ENCODE data around the gene TRPV3. TPM values are rescaled to one million over a fixed set of nuclear protein-coding genes. Genes with fewer than 3 reads are reported as not detected.

TRPV3 gene
- 0.09 TPM in 1 of 2 replicates, not detected in the other for total RNA-seq

GRCh38 chr17:3557768-3558583 lies at the start of gene TRPV3:
TRPV3 (minus strand) TSS chr17:3557812; CDS start chr17:3554850, 2,962 bp downstream.

GRCh38 chr17:3475812-3476610 lies 81.6 kb downstream of the TRPV3 start, which contains the start of gene ASPA:
ASPA (plus strand) TSS chr17:3475997; CDS start chr17:3476160, 163 bp downstream.

GRCh38 chr17:3471599-3471998 lies 86.0 kb downstream of the TRPV3 start, which contains the start of gene SPATA22:
SPATA22 (minus strand) TSS chr17:3471819; CDS start chr17:3469325, 2,494 bp downstream.

Other genes starting within 250 kb of the TRPV3 start
- 0.47 TPM in 1 of 2 replicates, not detected in the other for gene OR3A2, start 171.5 kb downstream of the TRPV3 start, total RNA-seq
- gene OR1E1, start 159.4 kb downstream of the TRPV3 start, total RNA-seq, result not detected in 2 replicates
- not detected in 2 replicates for gene OR3A3, start 146.4 kb downstream of the TRPV3 start, total RNA-seq
- gene OR1E2, start 124.0 kb downstream of the TRPV3 start, total RNA-seq, result not detected in 2 replicates
- 0.09 TPM in 1 of 2 replicates, not detected in the other for gene SPATA22, start 86.0 kb downstream of the TRPV3 start, total RNA-seq
- gene ASPA, start 81.8 kb downstream of the TRPV3 start, total RNA-seq, result 0.09 TPM in 1 of 2 replicates, not detected in the other
- 0.54 and 1.3 TPM in 2 replicates for gene TRPV1, start 51.6 kb upstream of the TRPV3 start, total RNA-seq
- 14.8 and 15.8 TPM in 2 replicates for gene SHPK, start 78.4 kb upstream of the TRPV3 start, total RNA-seq
- gene CTNS, start 78.9 kb upstream of the TRPV3 start, total RNA-seq, result 11.9 and 12.4 TPM in 2 replicates
- 136 and 204 TPM in 2 replicates for gene TAX1BP3, start 110.8 kb upstream of the TRPV3 start, total RNA-seq
- gene EMC6, start 111.0 kb upstream of the TRPV3 start, total RNA-seq, result 16.9 and 19.1 TPM in 2 replicates
- gene P2RX5, start 138.3 kb upstream of the TRPV3 start, total RNA-seq, result 0.18 and 2.3 TPM in 2 replicates
- 4.5 and 7.9 TPM in 2 replicates for gene HASPIN, start 166.1 kb upstream of the TRPV3 start, total RNA-seq
- 13.6 and 27.7 TPM in 2 replicates for gene ITGAE, start 243.4 kb upstream of the TRPV3 start, total RNA-seq

All from endothelial cell of coronary artery (primary cell).